Activated naive CD4-positive, alpha-beta T cell treated with anti-CD3 and anti-CD28 coated beads for 36 hours (primary cell): Measurements from ENCODE around the gene PLXNC1. TPM values are rescaled to one million over a fixed set of nuclear protein-coding genes. Genes with fewer than 3 reads are reported as not detected.

Source experiments
- CTCF ChIA-PET: fragments of 350-600 bp; sonication (Branson Sonifier 250); formaldehyde crosslinking; loops from one replicate; lab custom pipeline; 2021; ENCODE audit warnings: antibody characterized with exemption; lab: Charles Lee
- DNase-seq: peaks from one replicate; pipeline ENCODE4 v3.0.0-alpha.2; 2020
- H3K27ac Mint-ChIP-seq: one replicate; pipeline ENCODE4 v1.8.0; 2021; ENCODE audit warnings: mild to moderate bottlenecking, mixed read lengths
- H3K27me3 Mint-ChIP-seq: one replicate; pipeline ENCODE4 v1.8.0; 2021; ENCODE audit warnings: low read depth, mixed read lengths
- H3K36me3 Mint-ChIP-seq: one replicate; pipeline ENCODE4 v1.8.0; 2021; ENCODE audit warnings: low read depth, mixed read lengths
- H3K4me1 Mint-ChIP-seq: one replicate; pipeline ENCODE4 v1.8.0; 2021; ENCODE audit warnings: low read depth, mixed read lengths
- H3K4me3 Mint-ChIP-seq: one replicate; pipeline ENCODE4 v1.8.0; 2021; ENCODE audit warnings: mild to moderate bottlenecking, moderate library complexity, mixed read lengths
- H3K9me3 Mint-ChIP-seq: one replicate; pipeline ENCODE4 v1.8.0; 2021; ENCODE audit warnings: mixed read lengths
- intact Hi-C: fragments of 100-400 bp; cut with micrococcal nuclease; formaldehyde crosslinking; loops from one replicate; pipeline ENCODE4 v1.15.1; 2023
- total RNA-seq, 2 experiments: library from RNA; stranded (reverse); gene quantifications; one replicate each; pipeline ENCODE4 v1.2.3, GENCODE V29; 2021

Gene PLXNC1
- total RNA-seq, 2 experiments from 2014 or later = 3.6 to 4.0 TPM

DNA sequence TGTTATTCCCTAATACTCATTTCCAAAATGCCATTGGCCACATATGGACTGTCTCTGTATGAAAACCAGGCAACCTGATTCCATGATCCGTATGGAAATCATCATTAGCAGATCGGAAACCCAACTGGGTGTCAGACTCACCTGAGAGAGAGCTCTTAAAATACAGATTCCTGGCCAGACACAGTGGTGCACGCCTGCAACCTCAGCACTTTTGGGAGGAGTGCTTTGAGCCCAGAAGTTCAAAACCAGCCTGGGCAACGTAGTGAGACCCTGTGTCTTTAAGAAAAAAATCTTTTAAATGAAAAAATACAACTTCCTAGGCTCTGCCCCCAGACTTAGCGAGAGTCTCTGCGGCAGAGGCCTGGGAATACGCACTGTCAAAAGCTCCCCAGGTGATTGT, 37.4 kb downstream of the PLXNC1 start:
- CTCF ChIA-PET = interaction anchor here (0.9 kb wide), 1 partner anchor 12 kb away, joined by 7 read pairs; no protein-coding TSS in a partner anchor
- no peaks in the 10 kb centered on the region for H3K9me3 Mint-ChIP-seq
- no peak overlapping the region for H3K4me3 Mint-ChIP-seq
- no peaks in the 10 kb centered on the region for H3K4me1 Mint-ChIP-seq
- H3K36me3 Mint-ChIP-seq = peaks cover 5% of the 10 kb centered on the region
- H3K27ac Mint-ChIP-seq = no peak overlapping the region
- intact Hi-C loops = no loop called here
- H3K27me3 Mint-ChIP-seq = no peaks in the 10 kb centered on the region
- no peak for DNase-seq

DNA sequence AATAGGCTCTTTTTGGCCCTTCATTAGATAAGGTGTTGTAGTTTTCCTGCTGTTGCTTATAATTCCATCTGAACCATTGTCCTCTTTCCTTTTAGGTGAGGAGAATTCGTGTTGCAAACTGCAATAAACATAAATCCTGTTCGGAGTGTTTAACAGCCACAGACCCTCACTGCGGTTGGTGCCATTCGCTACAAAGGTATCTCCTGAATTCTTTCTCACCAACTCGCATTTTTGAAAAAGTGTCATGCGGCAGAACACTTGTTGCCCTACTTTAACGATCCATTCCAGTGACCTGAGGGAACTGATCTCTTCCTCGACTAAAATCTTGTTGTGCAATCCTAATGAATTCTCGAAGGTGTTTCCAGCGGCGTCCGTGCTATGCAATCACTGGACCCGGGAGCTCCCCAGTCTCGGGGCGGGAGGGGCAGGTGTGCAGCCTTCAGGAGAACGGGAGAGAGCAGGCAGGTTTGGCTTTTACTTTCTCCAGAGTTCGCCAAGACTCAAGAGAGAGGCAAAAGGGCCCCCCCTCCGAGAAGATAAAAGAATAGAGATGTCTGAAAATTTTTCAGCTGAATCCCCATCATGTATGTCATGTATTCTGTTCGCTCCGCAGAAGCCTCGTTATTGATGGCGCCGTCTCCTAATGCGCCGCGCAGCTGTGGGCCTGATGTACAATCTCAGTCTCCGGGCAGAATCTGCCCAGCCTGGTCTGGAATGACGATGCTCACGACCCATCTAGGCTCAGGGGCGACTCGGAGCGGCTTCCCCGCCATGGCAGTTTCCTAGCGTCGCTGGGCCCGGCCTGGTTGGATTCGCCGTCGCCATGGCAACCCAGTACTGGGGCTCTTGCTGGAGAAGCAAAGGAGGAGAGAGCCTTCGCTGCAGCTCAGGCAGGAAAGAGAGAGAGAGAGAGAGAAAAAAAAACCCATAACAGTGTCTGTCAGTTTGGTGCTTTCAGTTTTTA, 38.2 kb downstream of the PLXNC1 start:
- Mint-ChIP-seq H3K36me3 (peaks cover 5% of the 10 kb centered on the region), H3K9me3 (no peaks in the 10 kb centered on the region), H3K27ac (no peak overlapping the region), H3K27me3 (no peaks in the 10 kb centered on the region), H3K4me1 (no peaks in the 10 kb centered on the region), H3K4me3 (no peak overlapping the region)
- DNase-seq = no peak
- CTCF ChIA-PET = interaction anchor here (0.9 kb wide), 1 partner anchor 22 kb away, joined by 3 read pairs; no protein-coding TSS in a partner anchor
- intact Hi-C loops = no loop called here

DNA sequence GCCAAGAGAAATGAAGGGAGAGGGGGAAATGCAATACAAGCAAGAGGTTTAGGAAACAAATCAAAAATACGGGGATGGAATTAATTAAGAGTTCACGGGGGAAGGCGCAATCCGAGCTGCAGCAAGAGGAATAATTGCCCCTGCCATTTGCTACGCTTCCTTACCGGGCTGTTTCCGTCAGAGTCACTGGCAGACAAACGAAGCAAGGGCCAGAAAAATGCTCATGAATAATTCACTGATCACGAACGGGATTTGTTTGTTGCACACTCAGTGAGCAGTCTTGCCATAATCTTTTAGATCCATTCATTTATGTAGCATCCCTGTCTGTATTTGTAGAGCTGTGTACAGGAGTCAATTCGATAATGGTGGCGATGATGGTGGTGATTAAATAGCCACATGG, 39.0 kb downstream of the PLXNC1 start:
- Mint-ChIP-seq H3K36me3 (peaks cover 8% of the 10 kb centered on the region), H3K27me3 (no peaks in the 10 kb centered on the region), H3K4me1 (no peaks in the 10 kb centered on the region), H3K27ac (no peak overlapping the region), H3K4me3 (no peak overlapping the region), H3K9me3 (no peaks in the 10 kb centered on the region)
- no peak for DNase-seq
- intact Hi-C loops = no loop called here
- CTCF ChIA-PET = no interaction called here

DNA sequence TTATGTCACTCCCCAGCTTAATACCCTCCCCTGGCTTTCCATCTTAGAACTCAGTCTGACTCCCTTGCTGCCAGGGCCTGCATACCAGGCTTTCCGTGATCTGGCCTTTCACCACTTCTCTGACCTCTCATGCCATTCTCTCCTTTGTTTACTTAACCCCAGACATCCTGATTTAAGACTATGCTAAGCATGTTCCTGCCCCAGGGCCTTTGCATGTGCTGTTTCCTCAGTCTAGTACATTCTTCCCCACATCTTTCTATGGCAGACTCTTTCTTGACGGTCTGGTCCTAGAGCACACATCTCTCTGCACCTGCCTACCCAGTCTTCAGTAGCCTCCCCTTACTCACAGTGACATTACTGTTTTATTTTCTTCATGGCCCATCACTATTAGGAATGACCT, 42.2 kb downstream of the PLXNC1 start:
- peaks cover 5% of the 10 kb centered on the region for H3K9me3 Mint-ChIP-seq
- DNase-seq = no peak
- H3K4me3 Mint-ChIP-seq = no peak overlapping the region
- peaks cover 2% of the 10 kb centered on the region for H3K4me1 Mint-ChIP-seq
- no peak overlapping the region for H3K27ac Mint-ChIP-seq
- CTCF ChIA-PET = no interaction called here
- intact Hi-C loops = no loop called here
- no peaks in the 10 kb centered on the region for H3K27me3 Mint-ChIP-seq
- H3K36me3 Mint-ChIP-seq = peaks cover 22% of the 10 kb centered on the region

DNA sequence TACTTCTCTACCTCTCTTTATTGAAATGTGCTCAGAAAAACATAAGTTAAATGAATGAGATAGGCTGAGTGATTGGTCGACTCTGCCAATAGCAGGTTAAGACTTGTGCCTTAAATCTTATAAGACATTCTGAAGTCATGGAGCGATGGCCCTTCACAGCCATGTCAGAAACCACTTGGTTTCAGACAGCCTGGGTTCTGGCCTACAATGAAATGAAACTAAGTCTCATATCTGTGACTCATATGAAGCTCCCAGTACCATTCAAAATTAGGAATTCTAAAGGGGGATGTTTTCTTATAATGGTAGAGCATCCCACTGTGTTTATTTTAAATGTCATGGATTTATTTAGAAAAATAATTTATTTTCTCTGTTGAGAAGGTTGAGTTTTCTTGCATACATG, 42.6 kb downstream of the PLXNC1 start:
- Mint-ChIP-seq H3K4me1 (peaks cover 2% of the 10 kb centered on the region), H3K36me3 (peaks cover 23% of the 10 kb centered on the region), H3K9me3 (peaks cover 5% of the 10 kb centered on the region), H3K27me3 (no peaks in the 10 kb centered on the region), H3K4me3 (no peak overlapping the region), H3K27ac (no peak overlapping the region)
- CTCF ChIA-PET = no interaction called here
- intact Hi-C loops = no loop called here
- no peak for DNase-seq

DNA sequence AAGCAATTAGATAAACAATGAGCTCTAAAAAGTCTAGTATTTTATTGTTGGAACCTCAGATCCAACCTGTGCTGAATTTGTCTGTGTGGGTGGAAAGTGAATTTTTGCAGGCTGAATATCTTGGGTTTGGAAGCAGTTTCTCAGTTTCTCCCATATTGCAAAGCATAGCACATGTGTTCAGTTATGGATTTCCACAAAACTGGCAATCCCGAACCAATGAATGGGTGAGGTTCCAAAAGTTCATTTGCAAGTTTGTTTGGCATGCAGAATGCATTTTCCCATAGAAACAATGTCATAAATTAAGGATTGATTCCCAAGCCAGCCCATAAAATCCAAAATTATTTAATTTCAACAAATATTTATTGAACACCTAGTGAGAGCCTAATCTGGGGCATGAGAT, 43.4 kb downstream of the PLXNC1 start:
- Mint-ChIP-seq H3K4me1 (peaks cover 2% of the 10 kb centered on the region), H3K36me3 (peaks cover 23% of the 10 kb centered on the region), H3K4me3 (no peak overlapping the region), H3K9me3 (peaks cover 5% of the 10 kb centered on the region), H3K27ac (no peak overlapping the region), H3K27me3 (no peaks in the 10 kb centered on the region)
- no peak for DNase-seq
- CTCF ChIA-PET = no interaction called here
- intact Hi-C loops = no loop called here

DNA sequence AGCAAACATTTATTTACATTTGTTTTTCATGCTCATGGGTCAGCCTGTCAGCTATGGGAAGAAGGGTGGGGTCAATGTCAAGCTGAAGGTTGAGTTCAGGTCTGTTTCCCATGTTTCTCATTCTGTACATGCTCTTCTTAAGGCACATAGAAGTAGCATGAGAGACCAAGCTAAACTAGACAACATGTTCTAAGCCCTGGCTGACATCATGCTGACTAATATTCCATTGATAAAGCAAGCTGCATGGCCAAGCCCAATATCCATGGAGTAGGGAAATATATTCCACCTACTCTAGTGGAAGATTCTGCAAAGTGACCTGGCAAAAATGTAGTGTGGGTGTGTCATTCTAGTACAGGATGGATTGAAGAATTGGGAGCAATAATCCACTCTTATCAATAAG, 44.1 kb downstream of the PLXNC1 start:
- Mint-ChIP-seq H3K4me3 (no peak overlapping the region), H3K27ac (no peak overlapping the region), H3K4me1 (peaks cover 2% of the 10 kb centered on the region), H3K27me3 (no peaks in the 10 kb centered on the region), H3K36me3 (peaks cover 23% of the 10 kb centered on the region), H3K9me3 (peaks cover 5% of the 10 kb centered on the region)
- intact Hi-C loops = no loop called here
- no peak for DNase-seq
- CTCF ChIA-PET = no interaction called here

DNA sequence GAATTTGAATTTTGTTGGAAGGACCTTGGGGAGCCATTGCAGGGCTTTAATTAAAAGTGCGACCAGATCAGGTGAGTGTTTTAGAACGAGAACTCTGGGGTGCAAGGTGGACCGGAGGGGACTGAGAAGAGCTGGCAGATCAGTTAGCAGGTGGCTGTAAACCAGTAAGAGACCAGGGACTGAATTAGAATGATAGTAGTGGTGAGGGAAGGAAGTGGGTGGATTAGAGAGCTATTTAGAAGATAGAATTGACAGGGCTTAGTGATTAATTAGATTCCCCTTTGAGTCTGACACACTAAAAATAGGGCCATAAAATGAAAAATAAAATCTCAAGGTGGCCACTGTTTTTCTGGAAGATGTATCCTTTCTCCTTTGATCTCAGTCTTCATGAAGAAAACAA, 44.8 kb downstream of the PLXNC1 start:
- intact Hi-C loops = no loop called here
- peaks cover 5% of the 10 kb centered on the region for H3K9me3 Mint-ChIP-seq
- H3K27ac Mint-ChIP-seq = no peak overlapping the region
- H3K27me3 Mint-ChIP-seq = no peaks in the 10 kb centered on the region
- H3K36me3 Mint-ChIP-seq = peaks cover 23% of the 10 kb centered on the region
- DNase-seq = no peak
- H3K4me3 Mint-ChIP-seq = no peak overlapping the region
- peaks cover 2% of the 10 kb centered on the region for H3K4me1 Mint-ChIP-seq
- CTCF ChIA-PET = no interaction called here

DNA sequence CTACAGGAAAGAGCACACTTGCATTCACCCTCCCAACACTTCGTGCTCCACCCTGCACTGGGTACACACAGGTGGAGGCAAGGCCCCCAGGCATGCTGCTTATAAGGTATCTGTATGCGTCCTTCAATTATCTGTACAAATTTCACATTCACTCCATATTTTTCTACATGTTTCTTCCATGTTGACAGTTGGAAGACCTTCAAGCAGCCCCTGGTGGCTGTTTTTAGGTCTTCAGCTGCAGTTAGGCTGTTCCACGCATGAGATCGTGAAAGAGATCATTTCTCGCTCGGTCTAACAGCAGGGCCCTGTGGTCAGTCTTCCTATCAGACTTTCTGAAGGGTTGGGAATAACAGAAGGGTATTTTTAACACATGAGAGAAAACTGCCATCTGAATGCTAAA, 47.1 kb downstream of the PLXNC1 start:
- H3K36me3 Mint-ChIP-seq = peaks cover 22% of the 10 kb centered on the region
- intact Hi-C loops = no loop called here
- H3K27ac Mint-ChIP-seq = no peak overlapping the region
- H3K27me3 Mint-ChIP-seq = no peaks in the 10 kb centered on the region
- H3K9me3 Mint-ChIP-seq = peaks cover 5% of the 10 kb centered on the region
- H3K4me1 Mint-ChIP-seq = peaks cover 2% of the 10 kb centered on the region
- CTCF ChIA-PET = no interaction called here
- H3K4me3 Mint-ChIP-seq = no peak overlapping the region
- no peak for DNase-seq

DNA sequence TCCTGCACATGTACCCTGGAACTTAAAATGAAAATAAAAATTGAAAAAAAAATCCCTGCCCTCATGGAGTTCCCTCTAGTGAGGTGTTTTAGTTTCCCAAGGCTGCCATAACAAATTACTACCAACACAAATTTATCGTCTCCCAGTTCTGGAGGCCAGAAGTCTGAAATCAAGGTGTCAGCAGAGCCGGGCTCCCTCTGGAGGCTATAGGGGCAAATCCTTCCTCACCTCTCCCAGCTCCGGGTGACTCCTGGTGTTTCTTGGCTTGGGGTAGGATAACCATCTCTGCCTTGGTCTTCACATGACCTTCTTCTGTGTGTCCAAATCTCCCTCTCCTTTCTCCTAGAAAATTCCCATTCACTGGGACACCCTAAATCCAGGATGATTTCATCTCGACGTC, 50.1 kb downstream of the PLXNC1 start:
- Mint-ChIP-seq H3K4me1 (peaks cover 12% of the 10 kb centered on the region), H3K27ac (no peak overlapping the region), H3K27me3 (no peaks in the 10 kb centered on the region), H3K9me3 (no peaks in the 10 kb centered on the region), H3K4me3 (no peak overlapping the region), H3K36me3 (peaks cover 14% of the 10 kb centered on the region)
- CTCF ChIA-PET = interaction anchor here (0.7 kb wide), 1 partner anchor 170 kb away, joined by 3 read pairs; no protein-coding TSS in a partner anchor
- intact Hi-C loops = no loop called here
- DNase-seq = no peak

DNA sequence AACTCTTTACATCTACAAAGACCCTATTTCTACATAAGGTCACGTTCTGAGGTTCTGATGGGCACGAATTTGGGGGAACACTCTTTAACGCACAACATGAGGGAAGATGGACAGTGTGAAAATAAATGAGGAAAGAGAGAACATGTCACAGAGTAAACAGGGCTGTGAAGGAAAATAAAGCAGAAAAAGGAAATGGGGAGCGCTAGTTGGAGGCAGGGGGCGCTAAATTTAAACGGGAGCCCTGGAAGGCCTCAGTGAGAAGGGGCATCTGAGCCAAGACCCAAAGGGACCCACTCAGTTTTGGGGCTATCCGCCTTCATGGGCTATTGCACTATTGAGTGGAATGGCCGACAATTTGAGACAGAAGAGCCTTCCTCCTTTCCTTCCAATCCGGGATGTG, 50.5 kb downstream of the PLXNC1 start:
- CTCF ChIA-PET = no interaction called here
- no peaks in the 10 kb centered on the region for H3K9me3 Mint-ChIP-seq
- H3K36me3 Mint-ChIP-seq = peaks cover 11% of the 10 kb centered on the region

DNA sequence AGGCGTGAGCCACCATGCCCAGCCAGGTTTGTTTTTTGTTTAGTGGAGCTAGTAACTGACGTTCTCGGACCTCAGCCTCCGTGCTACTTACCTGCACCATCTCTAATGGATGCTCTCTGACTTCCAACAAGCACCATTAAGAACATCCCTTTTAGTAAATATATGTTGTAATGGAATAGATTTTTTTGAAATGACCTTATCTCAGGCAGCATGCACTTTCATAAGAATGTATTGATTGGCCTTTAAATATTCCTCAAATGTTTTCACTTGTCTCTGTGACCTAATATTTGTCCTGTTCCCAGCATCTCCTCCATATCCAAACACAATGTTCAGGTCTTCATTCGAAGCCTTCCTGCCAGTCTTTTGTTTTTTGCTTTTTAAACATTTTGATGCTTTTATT, 51.7 kb downstream of the PLXNC1 start:
- Mint-ChIP-seq H3K4me1 (peaks cover 24% of the 10 kb centered on the region), H3K27ac (no peak overlapping the region), H3K27me3 (no peaks in the 10 kb centered on the region), H3K36me3 (peaks cover 8% of the 10 kb centered on the region), H3K9me3 (no peaks in the 10 kb centered on the region), H3K4me3 (no peak overlapping the region)
- intact Hi-C loops = loop anchor here (10.0 kb wide), 2 partner anchors 805 to 1275 kb away; partner anchors contain the start of genes EEA1 and NDUFA12
- DNase-seq = no peak
- CTCF ChIA-PET = interaction anchor here (1.8 kb wide), 1 partner anchor 11 kb away, joined by 4 read pairs; no protein-coding TSS in a partner anchor

More for the DNA sequence above, 50.5 kb downstream of the PLXNC1 start:
- Mint-ChIP-seq H3K27ac (no peak overlapping the region), H3K4me1 (peaks cover 14% of the 10 kb centered on the region), H3K27me3 (no peaks in the 10 kb centered on the region), H3K4me3 (no peak overlapping the region)
- intact Hi-C loops = no loop called here
- DNase-seq = no peak
